Natural killer cell (primary cell): ENCODE measurements around the gene ZNF17. TPM values are rescaled to one million over a fixed set of nuclear protein-coding genes. Genes with fewer than 3 reads are reported as not detected.
"Not testable (repeated sequence)": the region's sequence is repeated elsewhere in the genome, so short reads cannot be mapped to it uniquely, and the experiment has no call there.

Experiments
- ATAC-seq, 3 donors: fragments of 150-1000 bp in 2 of 3; fragments of 200-7000 bp in 1 of 3; cut with Tn5 transposase; 1 replicate in 1 of 3; 2 replicates in 2 of 3; pipeline ENCODE4 v1.10.0; 2021; ENCODE audit warnings: mild to moderate bottlenecking in 2 of 3, moderate library complexity in 2 of 3
- DNase-seq, 2 donors: peaks; one replicate each; pipeline versions ENCODE4 v3.0.0 to v3.0.0-alpha.2; 2013 to 2021; ENCODE audit warnings: mixed read lengths in 1 of 2
- H3K27ac ChIP-seq: one replicate; pipeline ENCODE4 v1.5.1; 2013; ENCODE audit warnings: mild to moderate bottlenecking, low read length
- H3K27me3 ChIP-seq: one replicate; pipeline ENCODE4 v1.6.1; 2013; ENCODE audit warnings: low read length; ENCODE audit not compliant: control insufficient read depth, insufficient read depth
- H3K36me3 ChIP-seq: one replicate; pipeline ENCODE4 v1.6.1; 2013; ENCODE audit warnings: low read length; ENCODE audit not compliant: control insufficient read depth, insufficient read depth
- H3K4me1 ChIP-seq: one replicate; pipeline ENCODE4 v1.6.1; 2013; ENCODE audit warnings: low read length; ENCODE audit not compliant: control insufficient read depth, insufficient read depth
- H3K4me3 ChIP-seq: one replicate; pipeline ENCODE4 v1.5.1; 2013; ENCODE audit warnings: low read length
- H3K9me3 ChIP-seq: one replicate; pipeline ENCODE4 v1.6.1; 2013; ENCODE audit warnings: low read length; ENCODE audit not compliant: control insufficient read depth, insufficient read depth
- H3K27ac Mint-ChIP-seq, 2 donors: one replicate each; pipeline ENCODE4 v1.8.0; 2022; ENCODE audit warnings: mild to moderate bottlenecking in 2 of 2, mixed read lengths in 2 of 2, moderate library complexity in 1 of 2
- H3K27me3 Mint-ChIP-seq, 2 donors: one replicate each; pipeline ENCODE4 v1.8.0; 2022; ENCODE audit warnings: low read depth in 2 of 2, mixed read lengths in 2 of 2
- H3K36me3 Mint-ChIP-seq: one replicate; pipeline ENCODE4 v1.8.0; 2022; ENCODE audit warnings: mixed read lengths
- H3K4me1 Mint-ChIP-seq, 2 donors: one replicate each; pipeline ENCODE4 v1.8.0; 2022; ENCODE audit warnings: mixed read lengths in 2 of 2
- H3K4me3 Mint-ChIP-seq: one replicate; pipeline ENCODE4 v1.8.0; 2022; ENCODE audit warnings: mild to moderate bottlenecking, moderate library complexity, mixed read lengths
- H3K9me3 Mint-ChIP-seq, 2 donors: one replicate each; pipeline ENCODE4 v1.8.0; 2022; ENCODE audit warnings: mixed read lengths in 2 of 2
- WGBS: methylation state at CpG from one replicate; pipeline ENCODE4 v1.1.7; 2013; ENCODE audit warnings: missing lambda C conversion rate; ENCODE audit not compliant: insufficient coverage; 5-methylcytosine and 5-hydroxymethylcytosine counted together
- intact Hi-C: fragments of 100-400 bp; cut with micrococcal nuclease; formaldehyde crosslinking; loops from one replicate; pipeline ENCODE4 v1.14.2; 2022
- total RNA-seq, 4 donors: library from RNA; stranded (reverse); fragments of 120-200 nt in 1 of 4; gene quantifications; one replicate each; pipeline versions ENCODE4 v1.2.3 to v1.2.4, GENCODE V29; 2013 to 2022
- TF ChIP-seq, protein P1 (sequence below): fragments of 200-600 bp; IDR thresholded peaks from one replicate; pipeline ENCODE4 v1.8.0; 2022; ENCODE audit warnings: antibody characterized with exemption

Gene ZNF17
- total RNA-seq, 3 donors from 2014 or later (not counting 1 experiment from before 2014, with no cell fraction given) = 13.0 to 15.0 (median 13.3) TPM

DNA sequence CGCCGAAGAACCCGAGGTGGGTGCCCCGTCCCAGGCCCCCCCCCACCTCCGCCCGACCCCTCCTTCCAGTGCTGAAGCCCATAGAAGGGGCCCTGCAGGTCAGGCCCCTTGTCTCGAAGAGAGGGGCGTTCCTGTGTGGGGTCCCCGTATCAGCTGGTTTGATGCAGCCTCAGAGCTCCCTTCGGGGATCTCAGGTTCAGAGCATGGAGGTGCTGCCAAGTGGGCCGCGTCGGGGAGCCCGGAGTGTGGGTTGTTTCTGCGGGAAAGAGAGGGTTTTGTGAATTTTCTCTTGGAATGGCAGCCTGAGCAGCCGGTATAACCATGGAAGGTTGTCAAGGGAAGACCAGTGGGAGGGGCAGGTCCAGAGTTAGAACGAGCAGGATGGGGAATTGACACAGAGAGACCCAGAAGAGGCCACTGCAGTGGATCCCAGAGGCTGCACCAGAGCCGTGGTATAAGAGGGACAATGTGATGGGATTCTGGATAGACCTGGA, 47.2 kb upstream of the ZNF17 start:
- peaks cover 14% of the 10 kb centered on the region for H3K36me3 Mint-ChIP-seq
- H3K4me1 ChIP-seq = peaks cover 14% of the 10 kb centered on the region
- DNase-seq = no peak
- no peaks in the 10 kb centered on the region for H3K36me3 ChIP-seq
- peaks cover 14% of the 10 kb centered on the region for H3K9me3 ChIP-seq
- H3K27me3 Mint-ChIP-seq = no peaks in the 10 kb centered on the region
- no peaks in the 10 kb centered on the region for H3K27me3 ChIP-seq
- intact Hi-C loops = loop anchor here (1.0 kb wide), 6 partner anchors 12 to 792 kb away; partner anchors contain the start of genes ZNF17, ZNF304, ZNF460 and ZNF548
- peaks cover 0 to 8% of the 10 kb centered on the region in 2 donors for H3K9me3 Mint-ChIP-seq
- peak overlapping the region; percentile 93 for H3K27ac ChIP-seq
- peak overlapping the region; percentile 92 for H3K4me3 Mint-ChIP-seq
- H3K4me1 Mint-ChIP-seq = peaks cover 18 to 19% of the 10 kb centered on the region in 2 donors
- WGBS = 2% methylated on average over 15 of the region's 18 CpGs
- peak in 1 of 3 donors; percentile 1 for ATAC-seq
- peak overlapping the region; percentile 56 for H3K4me3 ChIP-seq
- TF ChIP-seq, protein P1, sequence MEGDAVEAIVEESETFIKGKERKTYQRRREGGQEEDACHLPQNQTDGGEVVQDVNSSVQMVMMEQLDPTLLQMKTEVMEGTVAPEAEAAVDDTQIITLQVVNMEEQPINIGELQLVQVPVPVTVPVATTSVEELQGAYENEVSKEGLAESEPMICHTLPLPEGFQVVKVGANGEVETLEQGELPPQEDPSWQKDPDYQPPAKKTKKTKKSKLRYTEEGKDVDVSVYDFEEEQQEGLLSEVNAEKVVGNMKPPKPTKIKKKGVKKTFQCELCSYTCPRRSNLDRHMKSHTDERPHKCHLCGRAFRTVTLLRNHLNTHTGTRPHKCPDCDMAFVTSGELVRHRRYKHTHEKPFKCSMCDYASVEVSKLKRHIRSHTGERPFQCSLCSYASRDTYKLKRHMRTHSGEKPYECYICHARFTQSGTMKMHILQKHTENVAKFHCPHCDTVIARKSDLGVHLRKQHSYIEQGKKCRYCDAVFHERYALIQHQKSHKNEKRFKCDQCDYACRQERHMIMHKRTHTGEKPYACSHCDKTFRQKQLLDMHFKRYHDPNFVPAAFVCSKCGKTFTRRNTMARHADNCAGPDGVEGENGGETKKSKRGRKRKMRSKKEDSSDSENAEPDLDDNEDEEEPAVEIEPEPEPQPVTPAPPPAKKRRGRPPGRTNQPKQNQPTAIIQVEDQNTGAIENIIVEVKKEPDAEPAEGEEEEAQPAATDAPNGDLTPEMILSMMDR = no peak
- peak overlapping the region; percentile 96 to 98 for H3K27ac Mint-ChIP-seq

DNA sequence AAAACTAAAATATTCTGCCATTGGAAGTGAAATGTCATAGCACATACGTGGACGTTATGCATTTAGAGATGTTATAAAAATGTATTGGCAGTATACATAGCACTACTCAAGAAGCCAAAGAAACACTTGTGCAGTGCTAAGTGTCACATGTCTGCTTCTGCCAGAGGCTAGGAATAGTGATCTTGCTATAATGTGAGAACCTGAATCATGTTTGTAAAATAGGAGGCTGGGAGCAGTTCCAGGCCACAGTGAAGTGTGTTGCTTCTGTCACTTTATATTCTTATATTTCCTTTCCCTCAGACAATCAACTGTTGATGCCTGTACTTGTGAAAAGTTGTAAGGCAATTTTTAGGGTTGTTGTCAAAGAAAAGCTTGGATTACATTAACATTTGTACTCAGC, 44.2 kb upstream of the ZNF17 start:
- Histone ChIP-seq H3K36me3 (peaks cover under 1% of the 10 kb centered on the region), H3K9me3 (peaks cover 7% of the 10 kb centered on the region), H3K4me1 (peaks cover 14% of the 10 kb centered on the region), H3K27me3 (no peaks in the 10 kb centered on the region), H3K4me3 (no peak overlapping the region), H3K27ac (no peak overlapping the region)
- 83% methylated on average over 2 of the region's 2 CpGs for WGBS
- ATAC-seq (no peak), DNase-seq (no peak)
- intact Hi-C loops = no loop called here
- H3K27me3 Mint-ChIP-seq = no peaks in the 10 kb centered on the region
- H3K4me3 Mint-ChIP-seq = no peak overlapping the region
- H3K9me3 Mint-ChIP-seq = peaks cover 2 to 8% of the 10 kb centered on the region in 2 donors
- peaks cover 18 to 19% of the 10 kb centered on the region in 2 donors for H3K4me1 Mint-ChIP-seq
- H3K36me3 Mint-ChIP-seq = peaks cover 9% of the 10 kb centered on the region
- H3K27ac Mint-ChIP-seq = peak overlapping the region in 1 of 2 donors; percentile 14
- TF ChIP-seq, protein P1 = no peak

DNA sequence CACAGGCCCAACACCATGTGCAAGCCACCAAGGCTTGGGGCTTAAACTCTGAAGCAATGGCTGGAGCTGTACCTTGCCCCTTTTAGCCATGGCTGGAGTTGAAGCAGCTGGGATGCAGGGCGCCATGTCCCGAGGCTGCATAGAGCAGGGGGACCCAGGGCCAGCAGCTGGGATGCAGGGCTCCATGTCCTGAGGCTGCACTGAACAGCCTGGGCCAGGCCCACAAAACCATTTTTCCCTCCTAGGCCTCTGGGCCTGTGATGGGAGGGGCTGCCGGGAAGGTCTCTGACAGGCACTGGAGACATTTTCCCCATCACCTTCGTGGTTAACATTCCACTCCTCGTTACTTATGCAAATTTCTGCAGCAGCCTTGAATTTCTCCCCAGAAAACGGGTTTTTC, 36.8 kb upstream of the ZNF17 start:
- intact Hi-C loops = no loop called here
- Mint-ChIP-seq H3K27ac (no peak overlapping the region), H3K36me3 (peaks cover 50% of the 10 kb centered on the region), H3K4me1 (no peaks in the 10 kb centered on the region), H3K27me3 (no peaks in the 10 kb centered on the region), H3K4me3 (no peak overlapping the region), H3K9me3 (peaks cover 2 to 11% of the 10 kb centered on the region in 2 donors)
- TF ChIP-seq, protein P1 = no peak
- H3K4me1 ChIP-seq = no peaks in the 10 kb centered on the region
- WGBS = 95% methylated on average over 6 of the region's 6 CpGs
- no peak overlapping the region for H3K27ac ChIP-seq
- DNase-seq = no peak
- H3K36me3 ChIP-seq = peaks cover 23% of the 10 kb centered on the region
- H3K27me3 ChIP-seq = no peaks in the 10 kb centered on the region
- ATAC-seq = no peak
- peaks cover 31% of the 10 kb centered on the region for H3K9me3 ChIP-seq
- H3K4me3 ChIP-seq = no peak overlapping the region

DNA sequence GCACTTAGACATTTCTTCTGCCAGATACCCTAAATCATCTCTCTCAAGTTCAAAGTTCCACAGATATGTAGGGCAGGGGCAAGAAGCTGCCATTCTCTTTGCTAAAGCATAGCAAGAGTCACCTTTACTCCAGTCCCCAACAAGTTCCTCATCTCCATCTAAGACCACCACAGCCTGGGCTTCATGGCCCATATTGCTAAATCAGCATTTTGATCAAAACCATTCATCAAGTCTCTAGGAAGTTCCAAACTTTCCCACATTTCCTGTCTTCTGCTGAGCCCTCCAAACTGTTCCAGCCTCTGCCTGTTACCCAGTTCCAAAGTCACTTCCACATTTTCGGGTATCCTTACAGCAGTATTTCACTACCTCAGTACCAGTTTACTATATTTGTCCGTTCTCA, 36.3 kb upstream of the ZNF17 start:
- Histone ChIP-seq H3K9me3 (peaks cover 33% of the 10 kb centered on the region), H3K36me3 (peaks cover 23% of the 10 kb centered on the region)
- H3K27ac Mint-ChIP-seq, H3K4me3 Mint-ChIP-seq, H3K4me1 ChIP-seq, intact Hi-C loops, H3K4me3 ChIP-seq, H3K27me3 ChIP-seq, ATAC-seq, H3K27ac ChIP-seq, H3K4me1 Mint-ChIP-seq, DNase-seq, H3K27me3 Mint-ChIP-seq: not testable (repeated sequence)
- peaks cover 7 to 14% of the 10 kb centered on the region in 2 donors for H3K9me3 Mint-ChIP-seq
- WGBS = 100% methylated on average over 2 of the region's 2 CpGs
- peaks cover 55% of the 10 kb centered on the region for H3K36me3 Mint-ChIP-seq
